ENCODE results near the gene PAK6.

GRCh38 chr15:40305281-40305680, 66.4 kb downstream of the PAK6 start:
- TF ChIP-seq CHD2 (IDR thresholded peaks at IDR 0.05; ENCODE audit: low read length, partially characterized antibody) = no peak
- TF ChIP-seq SIN3A (IDR thresholded peaks at IDR 0.05; ENCODE audit: borderline replicate concordance, low read depth, low read length) = no peak
- TF ChIP-seq CTCF (IDR thresholded peaks at IDR 0.05) = no peak
- no peak for TF ChIP-seq NFIC (IDR thresholded peaks at IDR 0.05; ENCODE audit: borderline replicate concordance)
- TF ChIP-seq JUND (IDR thresholded peaks at IDR 0.05) = no peak
- no peak for TF ChIP-seq MAX (IDR thresholded peaks at IDR 0.05; ENCODE audit: low read depth)
- TF ChIP-seq GABPA (IDR thresholded peaks at IDR 0.05; ENCODE audit: low read depth) = no peak
- no peak for TF ChIP-seq REST (IDR thresholded peaks at IDR 0.05; ENCODE audit: low read depth, low read length)
